Stromal cell of bone marrow (primary cell): ENCODE measurements around the gene MLLT11.
A peak's percentile ranks its signal among the peaks of the same experiment; 100 is the strongest.
"Not testable (repeated sequence)": the region's sequence is repeated elsewhere in the genome, so short reads cannot be mapped to it uniquely, and the experiment has no call there.

Experiments
- DNase-seq: peaks from one replicate; pipeline ENCODE4 v3.0.0-alpha.2; 2012; ENCODE audit warnings: low read depth

The MLLT11 gene

GRCh38 chr1:151056149-151056548, 4.0 kb upstream of the MLLT11 start:
- DNase-seq: no peak

DNA sequence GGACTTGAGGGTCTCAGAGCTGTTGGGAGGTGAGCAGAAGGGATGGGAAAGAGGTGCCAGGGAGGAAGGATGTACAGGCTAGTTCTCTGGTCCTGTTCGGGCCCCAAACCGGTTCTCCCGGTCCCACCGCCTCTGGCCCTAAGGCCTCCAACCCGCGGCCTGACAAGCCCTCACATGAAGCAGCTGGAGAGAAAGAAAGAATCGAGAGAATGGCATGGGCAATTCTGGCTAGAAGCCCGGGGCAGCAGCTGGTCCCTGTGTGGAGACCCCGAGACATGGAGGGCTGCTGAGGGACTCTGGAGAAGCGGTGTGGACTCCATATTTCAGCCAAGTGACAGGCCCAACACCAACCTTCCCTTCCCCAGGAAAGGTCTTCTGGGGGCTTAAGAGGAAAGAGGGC, 1.5 kb upstream of the MLLT11 start:
- no peak for DNase-seq

- DNase-seq: peak; percentile 61
Observed at GRCh38 chr1:151059109-151060006, 839 bp upstream of the MLLT11 start, which contains the start of gene CDC42SE1. TSS of gene CDC42SE1 (minus strand) at chr1:151059622. CDS start at chr1:151055730, 3,892 bp downstream.

GRCh38 chr1:151060657-151061421, 642 bp downstream of the MLLT11 start:
- DNase-seq: no peak

DNA sequence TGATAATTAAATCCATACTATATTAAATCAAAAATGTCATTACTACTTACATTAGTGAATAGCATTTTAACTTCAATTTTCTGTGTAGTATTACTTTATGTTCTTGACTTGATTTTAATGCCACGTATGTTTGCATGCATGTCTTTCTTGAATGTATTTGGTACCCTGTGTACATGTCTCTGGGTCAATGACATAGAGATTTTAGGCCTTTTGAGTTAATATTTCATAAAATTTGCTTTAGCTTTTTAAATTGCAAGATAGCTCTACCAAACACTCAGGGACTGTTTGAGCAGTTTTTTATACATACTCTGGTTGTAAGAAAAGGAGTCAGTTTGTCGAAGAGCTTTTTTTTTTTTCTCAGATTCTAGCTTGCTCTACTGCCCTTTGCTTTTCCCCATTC, 1.5 kb downstream of the MLLT11 start:
- no peak for DNase-seq

GRCh38 chr1:151062741-151063371, 2.7 kb downstream of the MLLT11 start:
- peak; percentile 76 for DNase-seq

- no peak for DNase-seq
Observed at GRCh38 chr1:151065089-151065645, 5.0 kb downstream of the MLLT11 start.

DNA sequence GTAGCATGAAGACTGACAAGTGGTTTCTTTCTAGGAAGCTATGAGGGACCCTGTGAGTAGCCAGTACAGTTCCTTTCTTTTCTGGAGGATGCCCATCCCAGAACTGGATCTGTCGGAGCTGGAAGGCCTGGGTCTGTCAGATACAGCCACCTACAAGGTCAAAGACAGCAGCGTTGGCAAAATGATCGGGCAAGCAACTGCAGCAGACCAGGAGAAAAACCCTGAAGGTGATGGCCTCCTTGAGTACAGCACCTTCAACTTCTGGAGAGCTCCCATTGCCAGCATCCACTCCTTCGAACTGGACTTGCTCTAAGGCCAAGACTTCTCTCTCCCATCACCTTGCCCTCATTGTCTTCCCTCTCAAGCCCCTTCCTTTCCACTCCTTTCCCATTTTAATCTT, 7.0 kb downstream of the MLLT11 start:
- DNase-seq: no peak

- DNase-seq: no peak
Observed at GRCh38 chr1:151069103-151069486, 8.9 kb downstream of the MLLT11 start.

DNA sequence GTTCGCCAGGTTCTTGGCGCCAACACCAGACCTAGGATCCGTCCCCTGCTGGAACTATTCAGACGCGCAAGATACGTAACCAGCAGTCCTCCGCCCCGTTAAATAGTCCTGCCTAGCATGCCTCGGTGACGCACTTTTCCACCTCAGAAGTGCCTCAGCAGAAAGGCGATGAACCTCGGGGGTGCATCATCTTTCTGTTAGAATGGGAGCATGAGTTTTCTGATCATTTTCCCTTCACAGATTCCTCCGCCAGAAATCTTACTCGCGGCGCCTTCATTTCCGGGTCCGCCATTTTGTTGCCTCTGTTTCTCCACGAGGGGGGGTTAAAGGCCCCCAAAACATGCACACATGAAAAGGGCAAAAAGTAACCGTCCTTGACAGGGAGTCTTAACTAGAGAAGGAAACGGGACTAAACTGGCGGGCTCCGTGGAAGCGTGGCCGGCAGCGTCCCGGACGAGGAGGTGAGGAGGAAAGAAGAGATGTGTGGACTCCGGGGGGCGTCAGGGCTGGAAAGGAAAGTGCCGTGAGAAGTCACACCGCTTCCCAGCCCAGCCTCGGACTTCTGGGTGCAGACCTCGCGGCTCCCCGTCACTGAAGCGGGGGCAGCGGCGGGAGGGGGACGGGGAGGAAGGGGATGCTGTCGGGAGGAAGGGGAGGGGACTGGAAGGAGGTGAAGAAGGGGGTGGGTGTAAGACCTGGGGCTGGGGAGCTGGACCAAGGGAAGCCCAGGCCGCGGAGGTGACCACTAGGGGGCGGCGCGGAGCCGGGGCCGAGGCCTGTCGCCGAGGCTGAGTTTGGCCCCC, 10.5 kb downstream of the MLLT11 start, which contains the start of gene GABPB2:
Gene GABPB2, plus strand, starts transcription at position 288 of the 803 bp plus-strand sequence. CDS start 17,429 bp downstream, outside the sequence.
- peak; percentile 96 for DNase-seq

DNA sequence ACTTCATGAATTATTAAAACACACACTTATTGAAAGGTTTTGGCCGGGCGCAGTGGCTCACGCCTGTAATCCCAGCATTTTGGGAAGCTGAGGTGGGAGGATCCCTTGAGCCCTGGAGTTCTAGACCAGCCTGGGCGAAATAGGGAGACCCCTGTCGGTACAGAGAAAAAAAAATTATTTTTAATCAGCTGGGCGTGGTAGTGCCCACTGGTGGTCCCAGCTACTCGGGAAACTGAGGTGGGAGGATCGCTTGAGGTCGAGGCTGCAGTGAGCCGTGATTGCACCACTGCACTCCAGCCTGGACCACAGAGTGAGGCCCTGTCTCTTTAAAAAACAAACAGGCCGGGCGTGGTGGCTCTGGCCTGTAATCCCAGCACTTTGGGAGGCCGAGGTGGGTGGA, 12.0 kb downstream of the MLLT11 start:
- DNase-seq: no peak

DNA sequence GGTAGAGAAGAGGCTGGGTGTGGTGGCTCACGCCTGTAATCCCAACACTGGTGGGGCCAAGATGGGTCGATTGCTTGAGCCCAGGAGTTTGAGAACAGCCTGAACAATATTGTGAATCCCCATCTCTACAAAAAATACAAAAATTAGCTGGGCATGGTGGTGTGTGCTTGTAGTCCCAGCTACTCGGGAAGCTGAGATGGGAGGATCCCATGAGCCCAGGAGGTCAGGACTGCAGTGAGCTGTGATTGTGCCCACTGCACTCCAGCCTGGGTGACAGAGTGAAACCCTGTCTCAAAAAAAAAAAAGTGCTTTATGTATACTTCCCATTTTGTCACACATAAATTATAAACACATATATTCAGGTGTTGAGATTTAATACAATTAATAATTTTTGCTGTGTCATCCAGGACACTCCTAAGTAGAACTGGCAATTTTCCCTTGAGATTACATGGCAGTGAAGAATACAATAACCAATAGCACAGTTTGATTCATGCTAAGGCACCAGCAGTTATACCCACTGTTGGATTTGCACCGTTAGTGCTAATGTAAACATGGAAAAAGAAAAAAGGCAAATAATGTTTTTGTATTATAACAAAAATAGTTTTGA, 25.9 kb downstream of the MLLT11 start:
- DNase-seq: no peak

- DNase-seq: not testable (repeated sequence)
Observed at GRCh38 chr1:151097426-151097825, 37.2 kb downstream of the MLLT11 start.

DNA sequence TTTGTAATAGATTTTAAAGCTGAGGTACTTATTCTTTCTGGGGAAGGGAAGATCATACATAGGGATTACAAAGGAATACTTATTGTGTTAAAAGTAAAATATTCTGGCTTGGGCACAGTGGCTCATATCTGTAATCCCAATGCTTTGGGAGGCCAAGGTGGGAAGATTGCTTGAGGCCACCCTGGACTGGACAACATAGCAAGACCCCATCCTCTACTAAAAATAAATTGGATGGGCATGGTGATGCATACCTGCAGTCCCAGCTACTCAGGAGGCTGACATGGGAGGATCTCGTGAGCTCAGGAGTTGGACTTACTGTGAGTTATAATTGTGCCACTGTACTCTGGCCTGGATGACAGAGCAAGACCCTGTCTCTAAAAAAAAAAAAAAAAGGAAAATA, 37.9 kb downstream of the MLLT11 start:
- no peak for DNase-seq

DNA sequence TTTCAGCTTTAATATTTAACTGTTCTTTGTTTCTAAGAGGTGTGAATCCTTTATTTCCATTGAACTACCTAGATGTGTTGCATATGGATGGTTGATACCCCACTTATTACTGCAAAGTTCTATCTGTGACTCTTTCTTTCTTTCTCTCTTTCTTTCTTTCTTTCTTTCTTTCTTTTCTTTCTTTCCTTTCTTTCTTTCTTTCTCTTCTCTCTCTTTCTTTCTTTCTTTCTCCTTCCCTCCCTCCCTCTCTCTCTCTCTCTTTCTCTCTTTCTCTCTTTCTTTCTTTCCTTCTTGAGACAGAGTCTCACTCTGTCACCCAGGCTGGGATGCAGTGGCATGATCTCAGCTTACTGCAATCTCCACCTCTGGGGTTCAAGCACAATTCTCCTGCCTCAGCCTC, 44.4 kb downstream of the MLLT11 start:
- no peak for DNase-seq

GRCh38 chr1:151106894-151107293, 46.7 kb downstream of the MLLT11 start:
- peak; percentile 57 for DNase-seq

DNA sequence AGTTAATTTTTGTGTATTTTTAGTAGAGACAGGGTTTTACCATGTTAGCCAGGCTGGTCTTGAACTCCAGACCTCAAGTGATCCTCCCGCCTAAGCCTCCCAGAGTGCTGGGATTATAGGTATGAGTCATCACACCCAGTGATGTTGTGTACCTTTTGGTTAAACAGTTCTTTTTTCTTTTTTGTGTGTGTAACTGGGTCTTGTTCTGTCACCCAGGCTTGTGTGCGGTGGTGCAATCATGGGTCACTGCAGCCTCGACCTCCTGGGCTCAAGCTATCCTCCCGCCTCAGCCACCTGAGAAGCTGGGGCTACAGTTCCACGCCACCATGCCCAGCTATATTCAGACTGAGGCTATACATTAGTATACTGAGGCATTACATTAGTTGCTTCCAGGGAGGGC, 48.1 kb downstream of the MLLT11 start:
- DNase-seq: no peak

DNA sequence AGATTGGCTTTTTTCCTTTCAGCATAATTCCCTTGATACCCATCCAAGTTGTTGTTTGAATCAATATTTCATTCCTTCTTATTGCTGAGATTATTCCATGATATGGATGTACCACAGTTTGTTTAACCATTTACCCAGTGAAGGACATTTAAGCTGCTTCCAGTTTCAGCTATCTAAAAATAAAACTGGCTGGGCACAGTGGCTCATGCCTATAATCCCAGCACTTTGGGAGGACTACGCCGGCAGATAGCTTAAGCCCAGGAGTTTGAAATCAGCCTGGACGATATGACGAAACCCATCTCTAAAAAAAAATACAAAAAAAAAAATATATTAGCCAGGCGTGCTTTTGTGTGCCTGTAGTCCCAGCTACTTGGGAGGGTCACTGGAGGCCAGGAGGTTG, 53.7 kb downstream of the MLLT11 start:
- DNase-seq: no peak
